Measurements from ENCODE around the gene FNDC8. TPM values are rescaled to one million over a fixed set of nuclear protein-coding genes. Genes with fewer than 3 reads are reported as not detected.

The FNDC8 gene
- total RNA-seq (2021), result not detected in 3 replicates
- Bru-seq, nascent RNA, result not detected
- long read RNA-seq, experiment 1, result 0 reads
- long read RNA-seq, experiment 2, result 0 reads
- long read RNA-seq, experiment 3, result 0 reads

GRCh38 chr17:35121315-35121714 lies at the start of gene FNDC8:
Gene FNDC8 (plus strand): TSS chr17:35121615. CDS start chr17:35121694, 79 bp downstream.
- TF ChIP-seq GABPB1 (CRISPR knock-in tag; IDR thresholded peaks at IDR 0.05), result no peak
- TF ChIP-seq ZNF671 (CRISPR knock-in tag; IDR thresholded peaks at IDR 0.05), result no peak
- TF ChIP-seq IRF2 (CRISPR knock-in tag; IDR thresholded peaks at IDR 0.05; ENCODE audit: borderline replicate concordance, low read depth), result no peak
- no peak for TF ChIP-seq ELF4 (CRISPR knock-in tag; IDR thresholded peaks at IDR 0.05; ENCODE audit: low read depth)
- TF ChIP-seq E2F1 (CRISPR knock-in tag; IDR thresholded peaks at IDR 0.05), result no peak
- no peak for TF ChIP-seq IRF1 (CRISPR knock-in tag; IDR thresholded peaks at IDR 0.05)
- TF ChIP-seq ZNF281 (CRISPR knock-in tag; IDR thresholded peaks at IDR 0.05), result no peak
- no peak for TF ChIP-seq OVOL2 (CRISPR knock-in tag; IDR thresholded peaks at IDR 0.05; ENCODE audit: borderline replicate concordance)
- no peak for TF ChIP-seq ATF3 (CRISPR knock-in tag; conservative IDR thresholded peaks at IDR 0.05)
- no peak for TF ChIP-seq CREM (CRISPR knock-in tag; IDR thresholded peaks at IDR 0.05)
- no peak for TF ChIP-seq ZNF121 (CRISPR knock-in tag; IDR thresholded peaks at IDR 0.05)
- H3K36me3 Mint-ChIP-seq, result no peaks in the 10 kb centered on the region
- H3K27me3 Mint-ChIP-seq (ENCODE audit: low read depth), result peaks cover 29% of the 10 kb centered on the region
- no peak within 1 kb of the TSS for H3K4me3 Mint-ChIP-seq
- no peaks in the 10 kb centered on the region for H3K9me3 Mint-ChIP-seq
- H3K4me1 Mint-ChIP-seq, result peaks cover 17% of the 10 kb centered on the region
- POLR2A ChIA-PET, result no interaction called here
- no peak for DNase-seq (ENCODE audit: low spot score)
- no peak within 1 kb of the TSS for H3K27ac Mint-ChIP-seq
- ATAC-seq, result no peak
- CTCF ChIA-PET, result interaction anchor here (2.0 kb wide), 1 partner anchor 131 kb away, joined by 12 read pairs; no protein-coding TSS in a partner anchor

GRCh38 chr17:35073183-35073790 lies 48.1 kb upstream of the FNDC8 start:
- Mint-ChIP-seq H3K9me3 (no peaks in the 10 kb centered on the region), H3K4me1 (0 out of 2 replicates have a peak, but pooled peaks cover 8% of the 10 kb centered on the region), H3K27ac (no peak overlapping the region), H3K36me3 (no peaks in the 10 kb centered on the region), H3K27me3 (ENCODE audit: low read depth) (no peaks in the 10 kb centered on the region), H3K4me3 (no peak overlapping the region)
- ATAC-seq (no peak), DNase-seq (ENCODE audit: low spot score) (no peak)
- TF ChIP-seq PRDM15 (CRISPR knock-in tag; IDR thresholded peaks at IDR 0.05), result no peak
- TF ChIP-seq ZNF317 (CRISPR knock-in tag; IDR thresholded peaks at IDR 0.05; ENCODE audit: borderline replicate concordance, low read depth), result no peak
- TF ChIP-seq FOXK1 (CRISPR knock-in tag; IDR thresholded peaks at IDR 0.05), result no peak
- TF ChIP-seq KAT7 (CRISPR knock-in tag; IDR thresholded peaks at IDR 0.05; ENCODE audit: borderline replicate concordance), result no peak
- no peak for TF ChIP-seq CBFB (CRISPR knock-in tag; IDR thresholded peaks at IDR 0.05; ENCODE audit: low read depth)
- no peak for TF ChIP-seq OVOL2 (CRISPR knock-in tag; IDR thresholded peaks at IDR 0.05; ENCODE audit: borderline replicate concordance)
- no peak for TF ChIP-seq ZNF396 (CRISPR knock-in tag; IDR thresholded peaks at IDR 0.05; ENCODE audit: borderline replicate concordance)
- no peak for TF ChIP-seq JAZF1 (CRISPR knock-in tag; IDR thresholded peaks at IDR 0.05)
- no peak for TF ChIP-seq ATF3 (CRISPR knock-in tag; conservative IDR thresholded peaks at IDR 0.05)
- no peak for TF ChIP-seq JUN (CRISPR knock-in tag; IDR thresholded peaks at IDR 0.05)
- ChIA-PET CTCF (no interaction called here), POLR2A (no interaction called here)
